Astrocyte of the hippocampus (primary cell): Measurements from ENCODE around the gene FANCC.
A peak's percentile ranks its signal among the peaks of the same experiment; 100 is the strongest.

Experiments used
- DNase-seq: peaks from one replicate; pipeline ENCODE4 v3.0.0; 2011; ENCODE audit warnings: low read depth, low spot score

FANCC gene

DNA sequence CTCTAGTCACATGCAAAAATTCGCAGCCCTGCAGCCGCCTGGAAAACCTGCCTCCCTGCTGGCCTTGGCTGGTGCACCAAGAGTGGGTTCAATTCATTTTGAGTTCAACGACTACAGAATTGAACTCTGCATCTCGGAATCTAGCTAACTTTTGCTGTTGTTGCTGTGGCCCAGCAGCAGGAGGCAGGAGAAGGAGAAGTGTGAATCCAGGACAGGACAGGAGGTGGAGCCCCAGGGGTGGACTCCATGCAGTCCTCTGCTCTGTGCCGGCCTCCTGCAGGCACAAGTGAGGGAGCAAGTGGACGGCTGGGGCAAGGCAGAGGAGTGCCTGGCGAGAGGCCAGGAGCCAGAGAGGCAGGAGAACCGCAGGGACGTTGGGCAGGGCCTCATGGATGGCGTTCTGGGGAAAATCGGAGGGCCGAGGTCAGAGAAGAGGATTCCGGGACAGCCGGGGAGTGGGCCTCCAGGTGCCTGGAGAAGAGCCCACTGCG lies 214.2 kb downstream of the FANCC start:
- DNase-seq, result no peak

DNA sequence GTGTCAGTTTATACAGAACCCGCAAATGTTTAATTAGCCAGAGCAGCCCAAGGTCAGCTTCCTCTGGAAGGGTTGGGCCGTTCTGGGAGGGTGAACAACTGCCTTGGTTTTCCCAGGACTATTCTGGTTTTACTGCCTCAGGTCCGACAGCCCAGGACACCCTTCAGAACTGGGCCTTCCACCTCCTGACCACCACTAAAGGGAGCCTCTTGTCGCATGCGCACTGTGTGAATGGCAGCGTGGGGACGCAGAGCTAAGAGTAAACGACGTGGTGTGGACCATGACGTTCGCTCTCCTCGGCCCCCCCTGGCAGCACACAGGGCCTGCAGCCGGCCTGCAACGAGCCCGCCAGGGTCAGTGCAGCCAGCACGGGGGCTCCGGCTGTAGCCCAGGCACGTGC lies 214.9 kb downstream of the FANCC start:
- DNase-seq, result no peak

DNA sequence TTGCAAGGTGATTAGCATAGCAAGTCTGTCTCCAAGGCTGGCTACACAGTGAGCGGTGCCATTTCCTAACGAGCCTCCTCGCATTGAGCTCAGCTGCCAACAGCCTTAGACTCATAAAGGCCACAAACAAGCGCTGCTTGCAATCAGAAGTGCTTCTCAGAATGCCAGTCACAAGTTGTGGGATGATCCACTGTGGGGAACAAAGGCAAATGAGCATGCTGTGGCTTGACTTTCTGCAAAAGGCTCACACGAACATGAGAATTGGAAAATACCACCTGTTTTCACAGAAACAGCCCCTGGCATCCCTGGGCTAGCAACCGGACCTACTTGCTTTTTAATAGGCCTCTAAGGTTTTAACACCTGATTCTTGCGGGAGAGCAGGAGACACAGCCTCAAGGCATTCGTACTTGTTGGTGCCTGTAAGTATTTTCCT lies 215.5 kb downstream of the FANCC start:
- peak; percentile 86 for DNase-seq

DNA sequence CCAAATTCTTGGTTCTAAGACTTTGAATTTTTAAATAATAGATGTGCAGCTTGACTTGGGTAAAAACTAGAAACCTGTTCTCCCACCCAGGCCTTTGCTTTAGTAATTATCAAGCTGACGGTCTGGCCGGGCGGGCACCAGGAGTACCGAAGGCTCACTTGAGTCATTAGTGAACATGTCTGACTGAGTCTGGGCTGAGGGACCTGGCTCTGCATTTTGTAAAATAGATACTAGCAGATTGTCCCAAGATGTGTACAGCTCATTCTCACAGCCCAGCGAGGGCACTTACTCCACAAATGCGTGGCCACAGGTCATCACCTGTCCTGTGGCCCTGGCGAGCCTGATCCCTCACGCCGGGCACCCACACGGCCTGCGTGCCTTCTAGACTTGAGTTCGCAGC lies 216.2 kb downstream of the FANCC start:
- no peak for DNase-seq

DNA sequence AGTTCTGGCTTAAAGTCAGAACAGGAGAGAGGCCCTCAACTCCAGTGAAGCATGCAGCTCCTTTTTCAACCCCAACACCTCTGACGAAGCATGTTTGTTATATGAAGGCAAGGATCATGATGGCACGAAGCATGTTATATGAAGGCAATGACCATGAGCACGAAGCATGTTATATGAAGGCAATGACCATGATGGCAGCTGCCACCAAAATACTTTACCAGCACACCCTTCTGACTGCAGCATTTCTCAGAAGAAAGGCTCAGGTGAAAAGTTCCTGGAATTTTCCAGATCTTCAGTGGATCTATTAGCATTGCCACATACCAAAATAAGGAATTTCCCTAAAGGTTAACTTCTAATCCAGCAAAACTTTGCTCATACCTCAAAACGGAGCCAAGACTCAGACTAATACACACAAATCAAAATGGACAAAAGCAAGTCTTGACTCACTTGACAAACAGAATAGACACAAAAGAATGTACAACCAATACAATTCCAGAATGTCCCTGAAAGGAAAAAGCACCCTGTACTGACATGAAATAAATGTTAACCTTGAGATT lies 217.4 kb downstream of the FANCC start:
- peak; percentile 62 for DNase-seq

DNA sequence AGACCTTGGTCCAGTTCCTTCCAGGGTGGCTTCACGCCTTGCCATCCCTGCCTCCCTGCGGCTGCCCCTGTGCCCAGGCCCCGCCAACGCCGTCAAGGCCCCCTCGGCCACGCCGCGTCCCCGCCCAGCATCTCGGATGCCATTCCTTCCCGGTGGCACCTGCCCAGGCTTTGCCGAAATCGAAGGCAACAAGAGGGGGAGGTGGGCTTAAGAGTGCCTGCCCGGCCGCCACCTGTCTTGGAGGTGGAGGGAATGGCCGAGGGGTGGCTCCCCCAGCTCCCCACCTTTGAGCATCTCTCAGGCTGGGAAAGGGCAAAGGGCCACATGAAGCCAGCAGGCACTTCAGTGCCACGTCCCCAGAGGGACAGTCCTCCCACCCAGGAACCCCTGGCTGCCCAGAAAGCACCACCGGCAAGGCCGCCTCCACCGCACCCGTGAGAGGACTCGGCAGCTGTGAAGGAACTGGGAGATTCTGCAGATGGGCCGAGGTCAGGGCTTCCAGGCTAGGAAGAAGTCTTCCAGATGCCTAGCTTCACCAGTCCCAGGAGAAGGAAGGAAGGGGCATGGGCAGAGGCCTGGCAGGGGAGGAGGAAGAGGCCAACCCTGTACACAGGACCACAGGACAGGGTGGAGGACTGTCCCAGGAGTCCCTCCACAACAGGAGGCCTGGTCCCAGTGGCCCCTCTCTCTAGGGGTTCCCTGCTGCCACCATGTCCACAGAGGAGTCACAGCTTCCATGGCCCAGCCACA lies 218.0 kb downstream of the FANCC start:
- no peak for DNase-seq

DNA sequence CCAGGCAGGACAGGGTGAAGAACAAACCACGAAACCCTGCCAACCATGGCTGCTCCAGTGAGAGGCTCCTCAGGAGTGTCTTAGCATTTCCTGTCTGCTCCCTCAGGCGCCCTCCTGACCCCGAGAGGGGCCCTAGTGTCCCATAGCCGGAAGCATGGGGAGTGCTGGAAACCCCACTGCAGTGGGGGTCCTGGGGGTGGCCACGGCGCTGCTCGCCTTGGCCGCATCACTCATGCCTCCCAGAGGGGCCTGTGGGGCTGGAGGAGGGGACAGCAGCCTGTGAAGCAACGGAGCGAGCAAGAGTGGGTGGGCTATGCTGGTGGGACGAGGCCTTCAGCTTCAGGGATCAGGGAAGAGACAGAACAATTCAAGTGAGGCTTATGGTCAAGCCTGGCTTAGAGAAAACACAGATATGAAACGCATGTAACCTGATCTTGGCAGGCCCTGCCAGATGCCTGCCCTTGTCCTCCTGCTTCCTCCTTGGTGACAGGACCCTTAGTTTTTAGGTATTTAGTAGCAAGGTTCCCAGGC lies 219.1 kb downstream of the FANCC start:
- DNase-seq, result no peak

DNA sequence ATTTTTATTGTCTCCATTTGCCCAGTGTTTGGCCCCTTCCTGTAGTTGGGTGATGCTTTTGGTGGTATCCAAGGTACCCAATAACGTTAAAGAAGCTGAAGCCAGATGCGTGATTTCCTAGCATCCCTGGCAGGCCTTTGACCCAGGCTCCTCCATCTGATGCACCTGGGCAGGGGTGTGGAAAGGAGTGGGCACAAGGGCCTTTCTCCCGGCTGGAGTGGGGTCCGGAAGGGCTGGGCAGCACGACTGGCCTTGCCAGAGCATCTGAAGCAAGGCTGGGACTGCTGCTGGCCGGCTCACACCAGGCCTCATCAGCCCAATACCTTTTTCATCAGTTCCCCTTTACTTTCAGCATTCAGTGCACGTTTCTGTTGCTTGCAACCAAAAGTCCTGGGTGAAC lies 220.2 kb downstream of the FANCC start:
- DNase-seq, result no peak

DNA sequence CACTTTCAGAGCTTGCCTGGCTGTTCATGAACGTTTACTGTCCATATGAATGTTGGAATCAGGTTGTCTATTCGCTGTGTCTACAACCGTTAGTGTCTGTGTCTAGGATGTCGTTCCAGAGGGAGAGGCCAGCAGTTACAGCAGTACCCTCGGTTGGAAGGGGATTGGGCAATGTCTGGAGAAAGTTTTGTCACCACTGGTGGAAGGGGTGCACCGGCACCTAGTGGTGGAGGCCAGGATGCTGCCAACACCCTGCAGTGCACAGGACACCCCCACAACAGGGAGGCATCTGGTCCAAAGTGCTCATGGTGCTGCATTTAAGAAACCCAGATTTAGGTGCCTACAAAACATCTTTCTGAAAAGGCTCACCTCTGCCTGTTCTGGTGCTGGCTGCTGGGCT lies 220.7 kb downstream of the FANCC start:
- no peak for DNase-seq

DNA sequence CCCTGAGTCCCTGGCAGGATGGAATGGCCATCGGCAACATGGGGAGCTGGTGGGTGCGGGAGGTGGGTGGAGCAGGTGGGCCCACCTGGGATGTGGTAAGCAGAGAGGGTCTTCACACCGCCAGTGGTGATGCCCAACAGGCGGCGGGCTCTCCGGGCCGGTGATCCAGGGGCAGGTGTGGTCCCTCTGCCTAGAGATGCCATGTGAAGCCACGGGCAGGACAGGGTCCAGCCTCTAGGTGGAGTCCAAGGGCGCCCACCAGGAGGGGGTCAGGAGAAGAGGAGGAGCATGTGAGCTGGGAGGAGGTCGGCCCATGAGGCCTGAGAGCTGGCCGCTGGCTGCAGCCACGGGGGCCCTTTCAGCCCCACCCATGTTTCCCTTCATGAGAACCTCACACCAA lies 221.1 kb downstream of the FANCC start:
- DNase-seq, result no peak

DNA sequence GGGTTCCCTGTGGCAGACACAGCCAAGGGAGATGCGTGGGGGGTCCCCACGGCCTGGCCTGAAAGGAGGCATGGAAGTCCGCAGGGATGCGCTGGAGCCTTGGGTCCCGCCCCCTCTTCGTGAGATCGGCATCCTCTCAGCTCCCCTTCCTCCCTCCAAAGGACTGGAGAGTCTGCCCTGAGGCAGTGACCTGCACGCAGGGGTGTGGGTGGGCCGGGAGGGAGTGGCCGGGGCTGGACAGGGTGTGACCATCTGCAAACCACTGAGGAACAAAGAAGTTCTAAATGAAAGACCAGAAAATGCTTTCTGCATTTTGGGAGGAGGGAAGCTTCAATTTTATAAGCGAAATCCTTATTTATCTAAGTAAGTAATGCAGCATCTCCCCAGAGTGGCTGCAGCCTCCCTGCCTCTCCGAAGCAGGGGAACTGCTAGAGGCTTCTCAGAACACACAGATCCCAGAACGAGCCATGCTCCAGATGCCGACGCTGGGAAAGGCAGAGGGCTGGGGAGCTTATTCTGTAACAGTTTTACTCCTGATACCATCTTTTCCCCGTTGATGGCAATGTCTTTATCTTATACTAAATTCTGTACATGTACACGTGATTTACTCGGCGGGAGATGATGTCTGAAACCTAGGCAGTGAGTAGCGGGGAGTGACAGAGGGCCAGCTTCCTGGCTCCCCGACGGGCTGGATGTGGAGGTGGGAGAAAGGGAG lies 221.7 kb downstream of the FANCC start:
- no peak for DNase-seq

DNA sequence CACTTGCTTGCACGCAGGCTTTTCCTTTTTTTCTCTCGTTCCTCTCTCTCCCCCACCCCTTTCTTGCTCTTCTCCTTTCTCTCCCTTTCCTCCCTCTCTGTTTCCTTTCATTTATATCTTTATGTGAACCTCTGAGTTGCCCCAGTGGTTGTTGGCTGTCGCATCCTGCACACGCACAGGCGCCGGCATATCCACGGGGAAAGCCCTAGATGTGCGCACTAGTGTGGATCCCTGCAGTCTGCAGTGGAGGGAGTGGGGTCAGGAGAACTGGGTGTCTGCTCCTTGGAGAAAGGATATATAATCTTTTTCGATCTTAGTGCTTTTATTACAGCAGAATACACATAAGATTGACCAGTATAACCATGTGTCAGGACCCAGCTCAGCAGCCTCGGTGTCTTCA lies 223.5 kb downstream of the FANCC start:
- no peak for DNase-seq

DNA sequence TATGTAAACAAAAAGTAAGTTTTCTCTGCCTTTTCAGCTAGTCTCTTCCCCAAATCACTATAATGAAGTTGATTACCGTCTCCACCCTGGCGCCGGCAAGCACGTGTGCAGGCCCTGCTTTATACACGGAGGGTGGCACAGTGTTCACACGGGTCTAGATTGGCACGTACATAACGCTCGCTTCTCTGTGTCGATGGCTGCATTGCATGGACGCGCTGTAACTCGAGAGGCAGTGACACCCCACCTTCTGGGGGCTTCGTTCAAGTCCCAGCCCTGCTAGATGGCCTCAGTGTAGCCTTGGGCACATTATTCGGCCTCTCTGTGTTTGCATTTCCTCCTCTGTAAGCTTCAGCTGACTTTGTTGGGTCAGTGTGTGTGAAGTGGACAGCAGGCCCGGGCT lies 223.9 kb downstream of the FANCC start:
- no peak for DNase-seq

DNA sequence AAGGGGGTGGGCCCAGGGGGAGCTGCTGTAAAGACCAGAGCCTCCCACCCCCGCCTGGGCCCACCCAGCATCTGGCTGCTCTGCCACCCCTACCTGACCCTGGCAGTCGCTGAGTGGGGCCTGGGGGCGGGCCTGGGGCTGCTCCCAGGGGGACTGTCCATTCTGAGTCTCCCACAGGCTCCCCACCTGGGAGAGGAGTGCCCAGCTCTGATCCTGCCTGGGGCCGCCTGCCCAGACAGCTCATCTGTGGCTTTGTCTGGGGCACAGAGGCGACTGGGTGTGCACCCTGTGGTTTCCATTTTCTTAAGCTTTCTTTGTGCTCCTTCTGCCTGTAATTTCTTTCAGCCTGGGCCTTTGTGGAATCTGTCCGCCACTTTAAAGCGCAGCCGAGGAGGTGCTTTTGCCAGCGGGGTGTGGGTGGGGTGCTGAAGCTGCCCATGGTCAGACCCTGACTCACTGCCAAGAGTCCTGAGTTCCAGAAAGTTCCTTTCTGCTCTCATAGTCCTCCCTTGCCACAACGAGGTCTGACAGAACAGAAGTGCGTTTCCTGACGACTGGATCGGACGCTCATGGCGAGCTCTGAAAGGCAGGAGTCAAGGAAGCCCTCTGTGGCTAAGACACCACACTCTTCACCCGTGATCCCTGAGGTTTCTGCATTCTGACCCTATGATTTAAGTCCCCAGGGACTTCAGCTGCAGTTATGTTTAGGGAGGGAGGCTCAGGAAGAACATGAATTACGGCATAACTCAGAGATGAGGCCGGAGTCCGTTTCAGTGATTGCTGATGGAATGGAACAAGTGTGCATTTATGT lies 225.0 kb downstream of the FANCC start:
- DNase-seq, result peak; percentile 97

DNA sequence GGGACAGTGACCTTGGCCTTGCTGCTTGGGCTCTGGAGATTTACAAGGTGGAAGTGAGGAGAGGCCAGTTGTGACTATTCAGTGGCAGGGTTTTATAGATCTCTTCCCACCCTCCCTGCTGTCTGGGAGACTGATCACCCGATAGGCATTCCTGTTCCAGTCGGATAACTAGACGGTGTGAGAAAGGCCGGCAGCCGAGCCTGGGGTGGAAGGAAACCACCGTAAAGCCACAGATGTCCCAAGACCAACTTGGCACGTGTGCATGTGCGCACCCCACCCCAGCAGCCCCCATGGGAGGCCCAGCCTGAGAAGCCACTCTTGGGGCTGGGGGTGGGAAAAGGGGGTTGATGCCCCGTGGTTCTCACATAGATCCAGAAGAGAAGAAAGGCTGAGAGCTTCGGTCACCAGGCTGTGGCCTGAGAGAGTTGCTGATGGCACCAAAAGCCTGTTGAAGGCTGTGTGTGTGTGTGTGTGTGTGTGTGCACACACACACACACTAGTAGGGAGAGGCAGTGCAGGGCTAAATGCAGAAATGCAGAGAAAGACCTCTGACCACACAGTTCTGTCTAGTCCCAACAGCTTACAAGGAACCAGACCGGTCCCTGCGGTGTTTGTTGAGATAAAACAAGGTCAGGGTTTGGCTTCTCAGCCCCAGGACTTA lies 225.8 kb downstream of the FANCC start:
- DNase-seq, result peak; percentile 88

DNA sequence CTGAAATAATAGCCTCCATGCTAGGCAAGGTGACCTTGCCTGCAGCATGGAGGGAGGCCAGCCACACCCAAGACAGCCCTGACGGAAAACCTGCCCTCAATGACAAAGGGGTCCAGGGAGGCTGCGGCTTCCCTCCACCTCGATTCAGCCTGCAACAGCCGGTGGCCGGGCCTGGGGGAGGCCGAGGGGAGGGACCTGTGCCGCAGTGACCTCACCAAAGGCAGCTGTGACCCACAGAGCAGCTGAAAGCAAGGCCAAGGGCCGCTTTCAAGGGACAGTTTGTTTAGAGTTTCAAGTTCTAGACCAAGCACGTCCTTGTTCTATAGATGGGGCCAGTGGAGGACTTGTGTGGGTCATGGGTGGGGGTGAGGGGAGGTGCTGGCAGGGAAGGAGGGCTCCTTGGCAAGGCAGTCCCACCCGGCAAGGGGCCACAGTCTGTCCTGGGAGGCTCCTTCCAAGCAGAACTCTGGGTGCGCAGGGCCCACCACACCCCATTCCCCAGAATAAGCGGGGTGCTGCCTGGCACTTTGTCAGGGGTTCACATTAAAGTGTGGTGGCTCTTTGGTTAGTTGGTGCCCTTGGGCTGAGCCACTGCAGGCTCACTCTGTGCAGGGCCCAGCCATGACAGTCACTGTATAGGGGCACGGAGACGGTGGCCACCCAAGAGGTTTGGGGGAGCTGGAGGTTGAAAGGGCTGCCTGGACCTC lies 226.5 kb downstream of the FANCC start:
- no peak for DNase-seq

DNA sequence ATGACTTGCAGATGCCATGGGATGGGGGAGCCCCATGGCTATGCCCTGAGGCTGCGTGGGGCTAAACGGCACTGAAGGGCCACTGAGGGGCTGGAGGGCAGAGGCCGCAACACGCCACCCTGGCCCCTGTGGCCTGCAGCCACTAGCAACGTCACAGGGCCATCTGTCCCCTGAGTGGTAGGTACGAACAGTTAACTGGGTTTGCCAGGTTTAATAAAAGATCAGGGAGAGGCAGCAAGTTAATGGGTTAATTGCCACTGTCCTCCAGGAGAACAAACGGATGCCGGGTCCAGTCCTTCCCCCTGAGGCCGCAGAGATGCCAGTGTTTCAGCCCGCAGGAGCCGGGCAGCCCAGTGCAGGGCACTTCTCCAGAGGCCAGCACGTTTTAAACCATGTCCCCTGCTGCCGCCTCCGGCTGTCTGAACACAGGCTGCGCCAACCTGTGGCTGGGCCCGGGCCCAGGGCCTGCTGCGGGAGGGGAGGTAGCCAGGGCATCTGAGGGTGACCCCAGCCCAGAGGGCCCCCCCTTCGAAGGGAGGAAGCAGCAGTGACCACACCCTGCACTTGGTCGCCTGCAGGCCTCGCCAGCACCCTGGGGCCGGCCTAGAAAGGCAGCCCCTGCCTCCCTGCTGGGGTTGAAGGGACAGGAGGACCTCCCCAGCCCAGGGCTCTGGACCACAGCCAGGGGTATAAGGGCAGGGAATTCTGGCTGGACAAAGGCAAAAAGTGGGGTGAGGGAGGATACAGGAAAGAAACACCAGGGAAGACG lies 227.3 kb downstream of the FANCC start:
- peak; percentile 62 for DNase-seq

DNA sequence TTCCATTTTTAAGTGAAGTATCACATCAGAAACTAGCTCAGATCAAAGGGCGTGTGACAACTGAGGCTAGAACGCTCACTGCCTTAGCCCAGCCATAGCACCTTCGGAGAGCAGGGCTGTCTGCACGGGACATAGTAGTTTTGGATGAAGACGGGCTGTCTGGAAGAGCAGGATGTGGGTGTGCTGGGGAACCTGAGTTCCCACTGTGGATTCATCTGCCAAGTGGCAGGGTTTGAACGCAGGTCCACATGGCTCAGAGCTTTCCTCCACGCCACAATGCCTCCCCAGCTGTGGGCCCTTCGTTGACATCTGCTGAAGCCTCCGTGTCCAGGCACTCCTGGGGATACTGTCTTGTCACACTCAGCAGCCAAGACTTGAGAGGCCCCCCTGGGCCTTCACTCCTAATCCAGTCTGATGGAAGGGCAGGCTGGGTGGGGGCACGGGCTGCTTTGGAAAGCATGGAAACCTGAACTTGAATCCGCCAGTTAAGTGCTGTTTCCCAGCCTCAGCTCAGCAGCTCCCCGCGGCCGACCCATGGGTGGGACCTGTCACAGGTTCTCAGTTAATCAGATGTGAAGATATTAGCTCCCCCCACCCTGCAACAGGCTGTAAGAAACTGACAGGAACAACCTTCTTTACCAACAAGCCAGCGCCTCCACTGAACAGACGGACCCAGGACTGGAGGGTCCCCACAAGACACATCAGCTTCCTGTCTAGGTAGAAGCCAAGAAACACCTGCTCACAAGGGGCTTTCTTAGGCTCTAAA lies 228.1 kb downstream of the FANCC start:
- no peak for DNase-seq
